HG02571 (cell line): ENCODE measurements around the gene FZR1.
"Not testable (repeated sequence)": the region's sequence is repeated elsewhere in the genome, so short reads cannot be mapped to it uniquely, and the experiment has no call there.

Source experiments
- ATAC-seq: cut with Tn5 transposase; IDR thresholded peaks from one replicate; pipeline ENCODE4 v1.9.1; 2021; ENCODE audit warnings: mild to moderate bottlenecking, moderate library complexity; ENCODE audit not compliant: unreplicated experiment

FZR1 gene

DNA sequence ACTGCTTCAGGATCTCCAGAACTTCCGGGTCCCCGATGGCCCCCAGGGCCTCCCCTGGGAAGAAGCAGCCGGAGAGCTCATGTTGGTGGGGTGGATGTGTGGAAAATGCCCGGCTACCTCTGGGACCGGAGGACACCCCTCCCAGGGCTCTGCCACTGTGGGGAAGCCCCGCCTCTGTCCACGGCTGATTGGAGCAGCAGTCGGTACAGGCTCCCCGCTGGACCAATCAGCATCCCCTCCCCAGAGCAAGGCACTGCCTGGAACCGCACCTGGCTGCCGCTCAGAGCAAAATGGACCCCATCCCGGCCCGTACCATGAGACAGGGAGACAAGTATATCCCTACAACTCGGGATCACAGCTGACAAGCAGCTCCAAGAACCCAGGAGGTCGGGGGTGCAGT is 12.1 kb upstream of the FZR1 start:
- ATAC-seq: no peak

DNA sequence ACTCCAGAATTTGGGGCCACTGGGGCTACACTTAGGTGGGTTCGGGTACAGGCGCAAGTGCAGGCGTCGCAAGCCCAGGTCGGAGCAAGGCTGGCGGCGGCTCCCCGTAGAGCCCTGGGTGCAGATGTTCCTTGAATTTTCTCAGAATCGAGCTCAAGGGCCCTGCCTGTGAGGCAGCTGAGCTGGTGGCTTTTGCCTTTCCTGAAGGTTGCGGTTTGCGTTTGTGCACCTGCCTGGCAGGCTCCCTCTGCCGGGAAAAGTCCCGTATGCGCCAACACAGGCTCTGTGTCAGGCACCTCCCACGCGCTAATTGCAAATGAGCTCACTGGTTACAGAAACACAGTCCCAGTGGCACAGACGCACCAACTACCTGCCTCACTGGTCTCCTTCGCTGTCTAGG is 11.6 kb upstream of the FZR1 start:
- no peak for ATAC-seq

DNA sequence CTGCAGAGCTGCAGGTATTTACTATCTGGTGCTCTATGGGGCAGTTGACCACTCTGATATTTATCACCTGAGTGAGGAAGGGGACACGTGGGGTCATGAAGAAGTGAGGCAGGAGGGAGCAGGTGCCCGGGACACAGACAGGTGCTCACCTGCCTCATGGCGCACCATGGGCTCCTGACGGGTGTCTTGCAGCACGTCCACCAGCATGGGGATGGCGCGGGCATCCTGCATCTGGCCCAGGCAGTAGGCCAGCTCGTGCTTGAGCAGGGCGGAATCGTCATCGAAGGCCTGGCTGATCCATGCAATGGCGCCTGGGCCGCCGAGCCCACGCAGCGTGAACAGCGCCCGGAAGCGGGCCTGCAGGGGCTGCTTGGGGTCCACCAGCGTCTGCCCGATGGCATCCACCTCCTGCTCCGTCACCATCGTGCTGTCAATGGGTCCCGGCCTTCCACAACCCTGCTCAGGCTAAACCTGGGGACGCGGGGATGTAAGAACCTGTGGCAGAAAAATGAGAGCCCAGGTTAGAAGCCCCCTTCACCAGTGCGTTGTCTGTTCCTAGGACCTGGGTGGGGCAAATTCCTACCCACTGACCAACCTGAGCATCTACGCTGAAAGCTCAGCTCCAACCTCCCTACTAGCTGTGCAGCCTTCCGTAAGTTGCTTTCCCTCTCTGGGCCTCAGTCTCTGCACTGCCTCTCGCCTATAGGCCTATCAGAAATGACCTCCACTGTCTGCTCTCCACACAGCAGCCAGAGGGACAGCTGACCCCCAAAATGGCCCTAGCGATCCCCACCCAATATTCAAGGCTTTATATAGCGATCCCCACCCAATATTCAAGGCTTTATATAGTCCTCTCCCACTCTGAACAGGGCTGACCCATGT is 9.5 kb upstream of the FZR1 start:
- no peak for ATAC-seq

DNA sequence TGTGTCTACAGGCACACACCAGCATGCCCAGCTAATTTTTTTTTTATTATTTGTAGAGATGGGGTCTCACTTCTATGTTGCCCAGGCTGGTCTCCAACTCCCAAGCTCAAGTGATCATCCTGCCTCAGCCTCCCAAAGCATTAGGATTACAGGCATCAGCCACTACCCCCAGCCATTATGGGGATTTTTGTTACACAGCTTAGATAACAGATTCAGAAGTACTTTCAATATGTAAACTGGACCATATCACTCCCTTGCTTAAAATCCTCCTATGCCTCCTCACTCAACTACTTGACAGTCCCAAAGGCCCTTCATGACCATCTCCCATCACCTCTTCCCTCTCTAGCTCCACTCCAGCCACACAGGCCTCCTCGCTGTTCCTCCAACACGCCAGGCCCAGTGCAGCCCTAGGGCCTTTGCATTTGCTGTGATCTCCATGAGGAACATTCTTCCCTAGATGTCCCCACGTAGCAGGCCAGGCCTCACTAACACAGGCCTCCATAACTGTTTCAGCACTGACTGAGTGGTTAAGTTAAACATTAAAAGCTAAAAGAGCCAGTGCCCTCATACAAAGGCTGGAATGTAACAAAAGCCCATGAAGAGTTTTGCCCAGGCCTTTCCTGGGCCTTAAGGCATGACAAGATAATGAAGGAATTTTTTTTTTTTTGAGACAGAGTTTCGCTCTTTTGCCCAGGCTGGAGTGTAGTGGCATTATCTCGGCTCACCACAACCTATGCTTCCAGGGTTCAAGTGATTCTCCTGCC is 8.2 kb upstream of the FZR1 start:
- no peak for ATAC-seq

DNA sequence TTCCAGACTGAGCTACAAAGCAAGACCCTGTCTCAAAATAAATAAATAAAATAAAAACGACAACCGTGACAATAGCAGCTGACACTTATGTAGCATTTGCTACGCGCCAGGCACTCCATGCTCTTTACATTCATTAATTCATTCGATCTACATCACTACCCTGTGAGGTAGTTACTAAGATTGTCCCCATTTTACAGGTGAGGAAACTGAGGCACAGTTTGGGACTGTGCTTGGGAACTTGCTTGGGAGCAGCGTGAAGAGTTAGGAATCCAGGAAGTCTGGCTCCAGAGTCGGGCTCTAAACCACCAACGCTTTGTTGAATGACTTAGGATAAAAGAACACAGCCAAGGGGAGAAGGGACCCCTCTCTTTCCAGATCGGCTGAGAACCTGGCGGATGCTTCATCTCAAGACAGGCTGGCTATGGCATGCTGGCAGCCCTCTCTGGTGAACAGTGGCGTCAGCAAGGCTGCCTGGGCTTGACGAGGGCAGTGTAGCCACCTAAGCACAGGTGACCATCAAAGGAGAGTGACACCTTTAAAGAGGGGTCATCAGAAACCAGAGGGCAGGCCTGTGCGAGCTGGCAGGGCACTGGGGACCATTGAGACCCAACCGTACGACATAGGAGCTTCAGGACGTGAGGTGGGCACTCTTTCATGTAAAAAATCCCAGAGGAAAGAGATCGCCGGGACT is 6.2 kb upstream of the FZR1 start:
- no peak for ATAC-seq

DNA sequence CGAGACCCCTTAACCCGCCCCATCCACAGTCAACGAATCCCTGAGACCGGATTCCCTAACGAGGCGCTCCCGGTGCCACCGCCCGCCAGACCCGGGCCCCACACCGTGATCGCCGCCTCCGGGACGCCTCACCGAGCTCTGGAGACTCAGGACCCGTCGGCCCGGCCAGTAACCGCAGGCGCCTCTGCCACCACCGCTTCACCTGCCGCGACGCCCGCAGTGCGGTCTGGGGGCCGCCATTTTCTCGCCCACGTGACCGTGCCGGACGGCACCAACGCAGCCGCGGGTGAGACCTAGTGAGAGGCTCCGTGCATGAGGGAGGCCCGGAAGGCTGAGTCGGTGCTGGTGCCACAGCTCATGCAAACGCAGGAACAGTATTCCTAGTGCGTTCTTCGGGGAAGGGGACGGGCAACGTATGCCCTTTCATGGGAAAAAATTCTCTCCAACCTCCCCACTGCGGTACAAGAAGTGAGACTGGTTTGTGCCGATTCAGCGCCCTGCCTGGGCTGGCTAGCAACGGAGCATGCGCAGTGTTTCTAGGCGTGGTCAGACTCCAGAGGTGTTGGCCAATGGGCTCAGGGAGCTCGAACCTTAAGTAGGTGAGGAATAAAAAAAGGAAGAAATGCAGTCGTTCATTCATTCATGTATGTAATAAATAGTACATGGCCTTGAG is 5.5 kb upstream of the FZR1 start, which contains the start of gene DOHH:
TSS of gene DOHH (minus strand) at position 246 of the 673 bp plus-strand sequence. CDS start 3,860 bp downstream, outside the sequence.
- ATAC-seq: peak; percentile 69

DNA sequence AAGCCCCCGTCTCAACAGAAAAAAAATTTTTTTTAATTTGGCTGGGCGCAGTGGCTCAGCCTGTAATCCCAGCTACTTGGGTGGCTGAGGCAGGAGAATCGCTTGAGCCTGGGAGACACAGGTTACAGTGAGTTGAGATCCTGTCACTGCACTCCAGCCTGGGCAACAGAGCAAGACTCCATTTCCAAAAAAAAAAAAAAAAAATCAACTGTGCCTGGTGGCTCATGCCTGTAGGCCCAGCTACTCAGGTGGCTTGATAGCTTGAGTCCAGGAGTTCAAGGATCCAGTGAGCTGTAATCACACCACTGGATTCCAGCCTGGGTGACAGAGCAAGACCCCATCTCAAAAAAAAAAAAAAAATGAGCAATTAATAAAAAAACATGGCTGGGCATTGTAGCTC is 4.3 kb upstream of the FZR1 start:
- ATAC-seq: no peak

DNA sequence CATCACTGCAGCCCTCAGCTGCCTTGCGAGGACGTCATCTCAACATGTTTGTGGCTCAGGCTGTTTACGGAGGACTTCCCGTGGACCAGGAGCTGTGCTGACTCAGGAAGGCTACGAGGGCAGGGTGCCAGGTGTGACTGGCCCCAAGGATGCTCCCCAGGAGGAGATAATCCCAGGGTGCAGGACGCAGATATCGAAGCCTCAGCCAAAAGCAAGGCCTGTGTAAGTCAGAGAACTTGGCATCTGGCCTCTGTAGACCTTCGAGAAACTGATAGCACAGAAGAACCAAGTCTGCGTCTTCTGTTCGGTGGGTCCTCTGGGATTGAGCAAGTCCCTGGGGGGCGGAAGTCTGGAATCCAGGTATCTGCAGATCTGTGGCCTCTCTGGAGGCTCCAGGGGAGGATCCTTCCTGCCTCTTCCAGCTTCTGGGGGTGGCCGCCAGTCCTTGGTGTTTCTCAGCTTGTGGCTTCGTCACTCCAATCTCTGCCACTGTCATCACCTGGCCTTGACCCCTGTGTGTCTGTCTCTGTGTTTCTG is 3.0 kb upstream of the FZR1 start:
- ATAC-seq: no peak

DNA sequence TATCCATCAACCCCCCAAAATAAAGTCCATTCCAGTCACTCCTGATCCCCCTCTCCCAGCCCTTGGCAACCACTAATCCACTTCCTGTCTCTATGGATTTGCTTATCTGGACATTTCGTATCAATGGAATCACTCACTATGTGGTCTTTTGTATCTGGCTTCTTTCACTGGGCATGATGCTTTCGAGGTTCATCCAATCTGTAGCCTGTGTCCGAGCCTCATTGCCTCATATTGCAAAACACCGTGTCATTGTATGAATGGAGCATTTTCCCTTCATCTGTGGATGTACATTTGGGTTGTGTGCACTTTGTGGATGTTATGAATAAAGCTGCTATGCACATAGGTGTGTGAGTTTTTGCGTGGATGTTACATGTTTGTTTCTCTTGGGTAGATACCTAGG is 1.4 kb upstream of the FZR1 start:
- ATAC-seq: no peak

DNA sequence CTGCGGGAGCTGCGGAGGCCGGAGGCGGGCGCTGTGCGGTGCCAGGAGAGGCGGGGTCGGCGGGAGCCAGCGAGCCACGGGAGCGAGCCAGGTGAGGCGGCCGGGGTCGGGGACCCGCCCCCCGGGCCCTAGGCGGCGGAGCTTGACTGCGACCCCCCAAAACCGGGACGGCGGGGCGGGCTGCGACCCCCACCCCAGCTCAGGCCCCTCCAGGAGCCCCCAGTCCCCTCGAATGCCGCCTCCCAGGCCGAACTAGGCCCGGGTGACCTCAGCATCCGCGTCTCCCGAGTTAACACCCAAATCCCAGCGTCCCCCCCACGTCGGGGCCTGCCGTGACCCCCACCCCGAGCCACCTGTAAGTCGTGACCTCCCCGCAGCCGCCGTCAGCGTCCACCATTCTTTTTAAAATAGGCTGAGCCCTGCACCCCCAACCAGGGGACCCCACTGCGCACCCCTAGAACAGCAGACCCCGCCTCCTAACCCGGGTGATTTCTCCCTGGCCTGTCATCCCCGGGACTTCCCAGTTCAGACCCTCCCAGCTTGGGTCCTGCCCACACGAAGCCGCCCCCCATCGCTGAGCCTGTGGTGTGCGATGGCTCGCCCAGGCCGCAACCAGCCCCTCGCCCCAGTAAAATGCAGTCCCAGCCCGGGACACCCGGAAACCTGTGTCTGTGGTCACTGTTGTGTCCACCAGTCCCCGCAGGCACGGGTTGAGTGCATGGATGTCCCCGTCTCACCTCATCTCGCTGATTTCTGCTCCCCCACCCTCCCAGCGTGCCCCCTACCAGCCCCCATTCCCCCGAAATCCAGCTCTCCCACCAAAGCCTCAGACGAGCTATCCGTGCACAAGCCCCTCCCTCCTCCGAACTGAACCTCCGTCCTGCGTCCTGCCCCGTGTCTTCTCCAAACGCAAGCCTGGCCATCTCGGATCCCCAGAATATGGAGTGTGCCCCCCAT is 551 bp downstream of the FZR1 start:
- no peak for ATAC-seq

DNA sequence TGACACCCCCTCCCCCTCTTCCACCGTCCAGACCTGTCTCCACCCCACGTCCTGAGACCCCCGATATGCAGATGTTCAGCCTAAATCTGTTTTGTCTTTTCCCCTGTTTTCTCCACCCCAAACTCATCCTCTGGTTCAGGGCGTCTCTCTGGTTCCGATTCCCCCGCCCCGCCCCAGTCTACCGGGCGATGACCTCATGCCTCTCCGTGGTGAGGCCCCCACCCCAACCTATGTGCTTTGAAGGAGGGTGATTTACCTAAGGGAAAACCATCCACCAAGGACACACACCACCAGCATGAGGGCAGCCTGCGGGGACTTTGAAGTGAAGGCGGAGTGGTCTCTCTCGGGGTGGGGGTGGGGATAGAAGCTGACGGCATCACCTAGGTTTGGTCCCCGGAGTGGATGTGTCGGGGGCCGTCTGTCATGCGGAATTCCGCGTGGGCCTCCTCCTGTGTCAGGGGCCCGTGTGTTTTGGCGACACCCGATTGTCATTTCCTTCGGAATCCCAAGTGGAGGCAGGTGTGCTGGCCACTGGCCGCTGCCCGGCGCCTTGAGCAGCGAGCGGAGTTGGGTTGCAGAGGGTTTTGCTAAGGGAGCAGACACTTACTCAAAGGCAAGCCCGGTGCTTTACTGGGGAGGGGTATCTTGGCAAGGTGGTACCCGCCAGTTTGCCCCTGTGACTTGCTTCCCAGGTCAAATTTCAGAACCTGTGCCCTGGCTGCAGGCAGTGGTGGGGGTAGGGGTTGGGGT is 1.4 kb downstream of the FZR1 start:
- ATAC-seq: no peak

DNA sequence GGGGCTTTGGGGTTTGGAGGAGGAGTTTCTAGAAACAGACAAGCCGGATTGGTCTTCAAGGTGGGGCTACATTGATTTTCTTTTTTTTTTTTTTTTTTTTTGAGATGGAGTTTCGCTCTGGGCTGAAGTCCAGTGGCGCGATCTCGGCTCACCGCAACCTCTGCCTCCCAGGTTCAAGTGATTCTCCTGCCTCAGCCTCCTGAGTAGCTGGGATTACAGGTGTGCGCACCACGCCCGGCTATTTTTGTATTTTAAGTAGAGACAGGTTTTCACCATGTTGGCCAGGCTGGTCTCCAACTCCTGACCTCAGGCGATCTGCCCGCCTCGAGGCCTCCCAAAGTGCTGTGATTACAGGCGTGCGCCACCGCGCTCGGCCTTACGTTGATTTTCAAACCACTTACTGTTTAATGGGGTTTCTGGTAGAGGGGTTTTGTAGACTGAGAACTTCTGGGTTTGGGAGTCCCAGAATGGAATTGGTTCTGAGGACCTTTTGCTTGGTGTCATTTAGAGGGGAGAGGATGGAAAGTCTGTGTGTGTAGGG is 2.1 kb downstream of the FZR1 start:
- ATAC-seq: not testable (repeated sequence)

DNA sequence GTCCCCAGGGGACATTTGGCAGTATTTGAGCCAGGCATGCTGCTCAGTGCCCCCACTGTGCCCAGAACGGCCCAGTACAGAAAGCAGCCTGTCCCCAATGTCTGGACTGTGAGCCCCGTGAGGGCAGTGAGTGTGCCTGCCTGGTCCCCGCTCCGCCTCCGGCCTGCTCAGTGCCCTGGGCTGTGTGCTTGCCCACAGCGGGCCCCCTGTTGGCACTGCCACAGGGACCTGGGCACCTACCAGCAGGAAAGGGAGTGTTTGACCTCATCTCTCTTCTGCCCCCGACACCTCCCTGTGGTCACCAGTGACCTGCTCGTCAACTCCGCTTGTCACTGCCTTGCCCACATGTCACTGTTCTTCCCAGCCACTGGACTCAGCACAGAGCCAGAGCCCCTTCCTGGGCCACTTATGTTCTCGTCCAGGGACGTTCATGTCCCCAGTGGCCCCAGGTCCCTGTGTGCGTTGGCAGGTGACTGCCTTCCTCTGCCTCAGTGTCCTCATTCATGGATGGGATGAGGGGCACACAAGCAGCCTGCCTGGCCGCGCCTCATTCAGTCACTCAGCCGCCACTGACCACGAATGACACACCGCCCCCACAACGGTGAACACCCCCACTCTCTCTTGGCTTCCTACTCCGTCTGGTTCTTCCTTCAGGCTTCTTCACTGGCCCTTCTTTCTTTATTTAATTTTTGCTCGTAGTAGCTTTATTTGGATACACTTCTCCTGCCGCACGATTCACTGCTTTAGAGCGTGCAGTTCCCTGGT is 2.8 kb downstream of the FZR1 start:
- ATAC-seq: no peak

DNA sequence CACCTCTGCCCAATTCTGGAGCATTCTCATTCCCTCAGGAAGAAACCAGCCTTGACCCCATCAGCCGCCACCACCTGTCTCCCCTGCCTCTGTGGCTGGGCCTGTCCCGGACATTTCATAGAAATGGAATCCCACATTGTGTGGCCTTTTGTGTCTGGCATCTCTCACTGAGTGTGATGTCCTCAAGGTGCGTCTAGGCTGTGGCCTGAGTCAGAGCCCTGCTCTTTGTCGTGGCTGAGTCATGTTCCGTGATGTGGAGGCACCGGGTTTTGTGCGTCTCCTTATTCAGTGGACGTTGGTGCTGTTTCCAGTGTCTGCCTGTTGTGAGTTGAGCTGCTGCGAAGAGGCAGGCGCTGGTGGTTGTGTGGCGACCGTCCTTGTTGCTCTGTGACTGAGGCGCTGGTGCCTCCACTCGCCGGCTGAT is 3.5 kb downstream of the FZR1 start:
- no peak for ATAC-seq

DNA sequence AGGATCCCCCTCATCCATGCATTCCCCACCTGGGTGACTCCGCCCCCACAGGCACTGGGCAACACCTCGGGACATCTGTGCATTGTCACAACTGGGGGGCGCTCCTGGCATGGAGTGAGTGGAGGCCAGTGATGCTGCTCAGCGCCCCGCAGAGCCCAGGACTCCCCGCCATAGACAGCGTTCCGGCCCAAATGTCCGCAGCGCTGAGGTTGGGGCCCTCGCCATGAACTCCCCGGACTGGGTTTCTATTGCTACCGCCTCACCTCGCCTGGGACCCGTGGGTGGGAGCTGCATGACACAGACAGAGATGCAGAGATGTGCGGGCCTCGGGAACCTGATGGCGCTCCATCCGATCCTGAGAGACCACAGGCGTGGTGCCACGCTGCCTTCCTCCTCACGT is 4.6 kb downstream of the FZR1 start:
- ATAC-seq: no peak

DNA sequence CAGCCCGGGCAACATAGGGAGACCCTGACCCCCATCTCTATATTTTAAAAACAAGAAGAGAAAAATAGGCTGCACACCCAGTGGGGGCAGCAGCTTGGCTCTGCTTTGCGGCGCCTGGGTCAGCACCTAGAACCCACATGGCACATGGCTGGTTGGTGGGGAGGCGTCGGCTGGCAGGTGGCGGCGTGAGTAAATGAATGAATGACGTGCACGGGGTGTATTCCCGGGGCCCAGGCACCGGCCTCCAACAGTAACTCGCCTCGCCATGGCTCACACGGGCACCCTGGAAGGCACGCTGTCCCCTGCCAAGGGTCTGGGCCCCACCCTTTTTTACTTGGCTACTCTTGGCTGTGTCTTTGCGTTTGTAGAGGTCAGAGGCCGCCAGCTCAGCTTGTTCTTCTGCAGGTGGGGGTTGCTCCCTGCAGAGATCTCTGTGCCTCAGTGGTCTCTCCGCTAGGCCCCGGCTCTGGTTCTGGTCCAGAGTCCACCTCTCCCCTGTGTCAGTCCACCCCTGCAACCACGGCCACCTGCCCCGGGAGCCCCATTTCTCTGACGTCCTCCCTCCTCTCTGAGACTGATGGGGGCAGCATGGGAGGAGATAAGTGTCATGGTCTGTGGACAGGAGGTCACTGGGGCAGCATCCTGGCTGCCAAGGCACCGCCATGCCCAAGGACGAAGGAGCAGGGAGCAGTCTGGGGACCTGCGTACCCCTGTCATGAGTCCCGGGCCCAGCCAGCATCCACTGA is 5.6 kb downstream of the FZR1 start:
- ATAC-seq: no peak

DNA sequence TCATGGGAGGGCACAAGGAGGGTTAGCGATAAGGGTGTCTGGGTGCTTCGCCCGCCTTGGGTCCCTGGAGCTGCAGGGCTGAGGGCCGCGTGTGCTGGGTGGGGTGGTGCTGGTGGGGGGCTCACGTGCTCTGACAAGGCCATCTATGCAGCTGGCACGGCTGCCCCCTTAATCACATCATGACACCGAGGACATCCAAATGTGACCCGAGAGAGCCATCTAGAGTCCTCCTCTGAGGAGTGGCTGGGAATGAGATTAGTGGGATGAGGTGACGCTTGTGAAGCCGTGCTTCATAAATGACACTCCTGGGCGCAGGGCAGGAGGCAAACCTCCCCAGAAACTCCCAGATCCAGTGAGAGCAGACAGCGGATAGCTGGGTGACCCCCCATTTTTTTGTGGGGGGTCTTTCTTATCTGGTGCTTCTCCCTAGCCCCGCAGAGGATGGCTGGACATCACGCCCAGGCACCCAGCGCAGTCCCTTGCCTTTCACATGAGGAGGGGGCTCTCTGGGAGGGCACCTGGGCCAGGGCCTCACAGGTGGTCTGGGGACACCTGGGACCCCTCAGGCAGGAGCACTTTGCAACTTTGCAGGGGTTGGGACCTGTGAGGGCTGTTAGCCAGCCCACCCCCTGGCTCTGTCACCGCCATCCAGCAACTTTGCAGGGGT is 6.6 kb downstream of the FZR1 start:
- no peak for ATAC-seq
